H9 (cell line): Measurements from ENCODE around the gene TPX2. TPM values are rescaled to one million over a fixed set of nuclear protein-coding genes. Genes with fewer than 3 reads are reported as not detected.

Experiments
- DNase-seq: peaks from one replicate; pipeline ENCODE4 v3.0.0-alpha.2; 2017
- H2AFZ ChIP-seq: one replicate; pipeline ENCODE4 v1.6.1; 2013; ENCODE audit warnings: mild to moderate bottlenecking, low read length, control low read depth, moderate library complexity
- H2AK5ac ChIP-seq: 2 replicates; pipeline ENCODE4 v1.6.1; 2013; ENCODE audit warnings: low read length, control low read depth, mixed read lengths; ENCODE audit not compliant: insufficient read length
- H2BK120ac ChIP-seq: one replicate; pipeline ENCODE4 v1.6.1; 2013; ENCODE audit warnings: low read depth, mild to moderate bottlenecking, low read length, control low read depth, inconsistent platforms; ENCODE audit not compliant: poor library complexity, severe bottlenecking
- H2BK12ac ChIP-seq: 2 replicates; pipeline ENCODE4 v1.6.1; 2013; ENCODE audit warnings: low read length, control low read depth, mixed read lengths, low read depth; ENCODE audit not compliant: insufficient read length
- H2BK15ac ChIP-seq: 2 replicates; pipeline ENCODE4 v1.6.1; 2013; ENCODE audit warnings: low read depth, low read length, control low read depth
- H2BK20ac ChIP-seq: one replicate; pipeline ENCODE4 v1.6.1; 2013; ENCODE audit warnings: low read depth, mild to moderate bottlenecking, low read length, control low read depth, inconsistent platforms; ENCODE audit not compliant: poor library complexity, severe bottlenecking
- H2BK5ac ChIP-seq: 2 replicates; pipeline ENCODE4 v1.6.1; 2013; ENCODE audit warnings: low read length, control low read depth, mixed read lengths; ENCODE audit not compliant: insufficient read length
- H3K14ac ChIP-seq: 2 replicates; pipeline ENCODE4 v1.6.1; 2013; ENCODE audit warnings: low read length, control low read depth; ENCODE audit not compliant: insufficient read depth
- H3K18ac ChIP-seq: 2 replicates; pipeline ENCODE4 v1.6.1; 2013; ENCODE audit warnings: low read depth, mild to moderate bottlenecking, mixed read lengths, low read length, control low read depth; ENCODE audit not compliant: insufficient read length
- H3K23ac ChIP-seq: 2 replicates; pipeline ENCODE4 v1.6.1; 2013; ENCODE audit warnings: low read length, control low read depth, mixed read lengths, low read depth; ENCODE audit not compliant: insufficient read length
- H3K23me2 ChIP-seq: 2 replicates; pipeline ENCODE4 v1.6.1; 2013; ENCODE audit warnings: low read depth, mild to moderate bottlenecking, mixed read lengths, low read length, control low read depth; ENCODE audit not compliant: insufficient read length, poor library complexity, severe bottlenecking
- H3K27ac ChIP-seq: 2 replicates; pipeline ENCODE4 v1.5.1; 2013; ENCODE audit warnings: low read length, control low read depth, mixed read lengths, low read depth; ENCODE audit not compliant: insufficient read length
- H3K27me3 ChIP-seq: 2 replicates; pipeline ENCODE4 v1.6.1; 2013; ENCODE audit warnings: low read length, control low read depth, inconsistent platforms; ENCODE audit not compliant: insufficient read depth
- H3K4ac ChIP-seq: 2 replicates; pipeline ENCODE4 v1.6.1; 2013; ENCODE audit warnings: low read depth, mild to moderate bottlenecking, control low read depth, inconsistent platforms, low read length, moderate library complexity
- H3K4me1 ChIP-seq: 2 replicates; pipeline ENCODE4 v1.6.1; 2013; ENCODE audit warnings: low read length, control low read depth, inconsistent platforms; ENCODE audit not compliant: insufficient read depth
- H3K4me2 ChIP-seq: 2 replicates; pipeline ENCODE4 v1.6.1; 2013; ENCODE audit warnings: low read length, control low read depth, mixed read lengths; ENCODE audit not compliant: insufficient read length, insufficient read depth
- H3K56ac ChIP-seq: 2 replicates; pipeline ENCODE4 v1.6.1; 2013; ENCODE audit warnings: low read depth, mild to moderate bottlenecking, mixed read lengths, low read length, control low read depth; ENCODE audit not compliant: insufficient read length
- H3K79me1 ChIP-seq: 2 replicates; pipeline ENCODE4 v1.6.1; 2013; ENCODE audit warnings: low read depth, mild to moderate bottlenecking, moderate library complexity, low read length, control low read depth, inconsistent platforms; ENCODE audit not compliant: insufficient read depth, poor library complexity, severe bottlenecking
- H3K79me2 ChIP-seq: 2 replicates; pipeline ENCODE4 v1.6.1; 2013; ENCODE audit warnings: low read length, control low read depth, inconsistent platforms; ENCODE audit not compliant: insufficient read depth
- H3K9ac ChIP-seq: 2 replicates; pipeline ENCODE4 v1.6.1; 2013; ENCODE audit warnings: low read length, control low read depth, mixed read lengths; ENCODE audit not compliant: insufficient read length; ENCODE audit errors: extremely low read depth
- H3K9me3 ChIP-seq: one replicate; pipeline ENCODE4 v1.6.1; 2013; ENCODE audit warnings: low read depth, low read length, inconsistent platforms; ENCODE audit not compliant: control insufficient read depth
- H3T11ph ChIP-seq: one replicate; pipeline ENCODE4 v1.6.1; 2013; ENCODE audit warnings: mild to moderate bottlenecking, low read length, control low read depth, inconsistent platforms
- H4K20me1 ChIP-seq: one replicate; pipeline ENCODE4 v1.6.1; 2013; ENCODE audit not compliant: control insufficient read depth, insufficient read length, insufficient read depth
- H4K5ac ChIP-seq: 2 replicates; pipeline ENCODE4 v1.6.1; 2013; ENCODE audit warnings: low read depth, mild to moderate bottlenecking, mixed read lengths, low read length, control low read depth; ENCODE audit not compliant: insufficient read length
- H4K8ac ChIP-seq: replicated peaks from 2 replicates; pipeline ENCODE4 v1.6.1; 2013; ENCODE audit warnings: low read length, control low read depth, mixed read lengths, low read depth; ENCODE audit not compliant: insufficient read length
- H4K91ac ChIP-seq: 2 replicates; pipeline ENCODE4 v1.6.1; 2013; ENCODE audit warnings: low read depth, mild to moderate bottlenecking, moderate library complexity, mixed read lengths, low read length, control low read depth; ENCODE audit not compliant: insufficient read length
- H3K27ac Mint-ChIP-seq, 3 experiments: 2 replicates in 2 of 3; 3 replicates in 1 of 3; pipeline ENCODE4 v1.8.0; 2020 to 2021; ENCODE audit warnings: mixed read lengths in 3 of 3, mild to moderate bottlenecking in 1 of 3, moderate library complexity in 1 of 3
- H3K27me3 Mint-ChIP-seq: 2 replicates; pipeline ENCODE4 v1.8.0; 2021; ENCODE audit warnings: low read depth, mild to moderate bottlenecking, moderate library complexity, mixed read lengths
- H3K36me3 Mint-ChIP-seq, 3 experiments: 2 replicates in 2 of 3; 3 replicates in 1 of 3; pipeline ENCODE4 v1.8.0; 2020 to 2021; ENCODE audit warnings: low read depth in 3 of 3, mixed read lengths in 3 of 3; ENCODE audit not compliant: insufficient read depth in 1 of 3
- H3K4me1 Mint-ChIP-seq, 2 experiments: 2 replicates each; pipeline ENCODE4 v1.8.0; 2020; ENCODE audit warnings: mixed read lengths in 2 of 2
- H3K4me3 Mint-ChIP-seq, 2 experiments: 2 replicates in 1 of 2; 3 replicates in 1 of 2; pipeline ENCODE4 v1.8.0; 2020 to 2021; ENCODE audit warnings: mild to moderate bottlenecking in 2 of 2, mixed read lengths in 2 of 2, moderate library complexity in 1 of 2
- H3K9me3 Mint-ChIP-seq, 2 experiments: 2 replicates in 1 of 2; 3 replicates in 1 of 2; pipeline ENCODE4 v1.8.0; 2020; ENCODE audit warnings: mild to moderate bottlenecking in 2 of 2, mixed read lengths in 2 of 2, moderate library complexity in 1 of 2
- WGBS: extraction: QIAGEN DNeasy Blood & Tissue Kit; methylation state at CpG from one replicate; pipeline ENCODE4 v1.1.7; 2013; ENCODE audit warnings: missing lambda C conversion rate, low lambda C conversion rate, mixed read lengths; ENCODE audit not compliant: insufficient read length; ENCODE audit errors: extremely low coverage; 5-methylcytosine and 5-hydroxymethylcytosine counted together
- total RNA-seq: library from RNA; stranded (reverse); gene quantifications from 2 replicates; pipeline ENCODE4 v1.2.1, GENCODE V29; 2021
- TF ChIP-seq, protein P1 (sequence below): fragments of 200-600 bp; sonication (generic); conservative IDR thresholded peaks from 3 replicates; pipeline ENCODE4 v1.8.0; 2021; ENCODE audit warnings: antibody characterized with exemption, mild to moderate bottlenecking

TPX2 gene
- total RNA-seq, 1 experiment from 2014 or later = 161 TPM

DNA sequence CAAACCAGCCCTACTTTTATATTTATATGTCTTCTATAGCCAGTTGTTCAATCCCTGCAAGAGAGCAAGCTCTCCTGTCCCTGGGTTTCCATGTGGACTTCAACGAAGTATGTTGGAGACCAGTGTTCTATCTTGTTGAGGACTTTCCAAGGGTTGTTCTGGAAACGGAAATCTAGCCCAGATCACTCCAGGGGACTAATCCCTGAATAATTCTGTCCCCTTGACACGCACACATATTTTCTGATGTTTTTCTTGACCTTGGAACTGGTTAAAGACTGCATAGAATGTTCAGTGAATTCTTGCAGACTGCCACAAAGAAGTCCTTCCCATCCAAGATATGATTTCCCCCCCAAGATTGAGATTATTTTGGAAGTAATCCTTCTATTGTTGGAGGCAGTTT, 70.6 kb downstream of the TPX2 start:
- no peaks in the 10 kb centered on the region for H3K4me1 Mint-ChIP-seq
- no CpG with 5 or more reads among the region's 3 CpGs for WGBS
- H3K4me2 ChIP-seq = no peak overlapping the region

More for the DNA sequence above, 70.6 kb downstream of the TPX2 start:
- Histone ChIP-seq H2AFZ (no peak overlapping the region), H3K79me2 (no peaks in the 10 kb centered on the region), H3K9me3 (no peaks in the 10 kb centered on the region), H3K14ac (no peak overlapping the region), H3T11ph (no peak overlapping the region), H3K4ac (no peak overlapping the region), H2BK15ac (no peak overlapping the region), H2AK5ac (no peak overlapping the region), H2BK5ac (no peak overlapping the region), H3K27ac (no peak overlapping the region), H2BK12ac (no peak overlapping the region), H2BK120ac (no peak overlapping the region), H4K5ac (no peak overlapping the region), H3K56ac (no peak overlapping the region), H3K27me3 (no peaks in the 10 kb centered on the region), H3K23me2 (no peaks in the 10 kb centered on the region), H3K4me1 (no peaks in the 10 kb centered on the region), H4K8ac (no peak overlapping the region), H4K20me1 (no peaks in the 10 kb centered on the region), H3K23ac (no peak overlapping the region), H3K18ac (no peak overlapping the region), H2BK20ac (no peak overlapping the region), H3K79me1 (no peaks in the 10 kb centered on the region), H4K91ac (no peak overlapping the region), H3K9ac (no peak overlapping the region)
- TF ChIP-seq, protein P1, sequence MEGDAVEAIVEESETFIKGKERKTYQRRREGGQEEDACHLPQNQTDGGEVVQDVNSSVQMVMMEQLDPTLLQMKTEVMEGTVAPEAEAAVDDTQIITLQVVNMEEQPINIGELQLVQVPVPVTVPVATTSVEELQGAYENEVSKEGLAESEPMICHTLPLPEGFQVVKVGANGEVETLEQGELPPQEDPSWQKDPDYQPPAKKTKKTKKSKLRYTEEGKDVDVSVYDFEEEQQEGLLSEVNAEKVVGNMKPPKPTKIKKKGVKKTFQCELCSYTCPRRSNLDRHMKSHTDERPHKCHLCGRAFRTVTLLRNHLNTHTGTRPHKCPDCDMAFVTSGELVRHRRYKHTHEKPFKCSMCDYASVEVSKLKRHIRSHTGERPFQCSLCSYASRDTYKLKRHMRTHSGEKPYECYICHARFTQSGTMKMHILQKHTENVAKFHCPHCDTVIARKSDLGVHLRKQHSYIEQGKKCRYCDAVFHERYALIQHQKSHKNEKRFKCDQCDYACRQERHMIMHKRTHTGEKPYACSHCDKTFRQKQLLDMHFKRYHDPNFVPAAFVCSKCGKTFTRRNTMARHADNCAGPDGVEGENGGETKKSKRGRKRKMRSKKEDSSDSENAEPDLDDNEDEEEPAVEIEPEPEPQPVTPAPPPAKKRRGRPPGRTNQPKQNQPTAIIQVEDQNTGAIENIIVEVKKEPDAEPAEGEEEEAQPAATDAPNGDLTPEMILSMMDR = no peak
- Mint-ChIP-seq H3K4me3 (no peak overlapping the region), H3K9me3 (no peaks in the 10 kb centered on the region; a peak in 1 of 5 replicates), H3K36me3 (peaks cover 0 to 18% (median 7%) of the 10 kb centered on the region in 3 experiments; a peak in 4 of 7 replicates), H3K27me3 (no peaks in the 10 kb centered on the region), H3K27ac (no peak overlapping the region; a peak in 1 of 7 replicates)
- DNase-seq = no peak
